OCI-LY1 (cell line): ENCODE data around the gene GLI3.

Experiments used
- EZH2 ChIP-seq: fragments of 200-600 bp; sonication (generic), shearing (Covaris generic); IDR thresholded peaks from 2 replicates; pipeline ENCODE4 v1.8.0; 2017; ENCODE audit warnings: borderline replicate concordance, mixed run types, mild to moderate bottlenecking, antibody characterized with exemption, low read length, moderate library complexity, mixed read lengths
- TF ChIP-seq, protein P1 (sequence below): fragments of 200-600 bp; sonication (generic), shearing (Covaris generic); IDR thresholded peaks from 2 replicates; pipeline ENCODE4 v1.5.1; 2017; ENCODE audit warnings: mild to moderate bottlenecking, antibody characterized with exemption, low read length, moderate library complexity, mixed read lengths

DNA sequence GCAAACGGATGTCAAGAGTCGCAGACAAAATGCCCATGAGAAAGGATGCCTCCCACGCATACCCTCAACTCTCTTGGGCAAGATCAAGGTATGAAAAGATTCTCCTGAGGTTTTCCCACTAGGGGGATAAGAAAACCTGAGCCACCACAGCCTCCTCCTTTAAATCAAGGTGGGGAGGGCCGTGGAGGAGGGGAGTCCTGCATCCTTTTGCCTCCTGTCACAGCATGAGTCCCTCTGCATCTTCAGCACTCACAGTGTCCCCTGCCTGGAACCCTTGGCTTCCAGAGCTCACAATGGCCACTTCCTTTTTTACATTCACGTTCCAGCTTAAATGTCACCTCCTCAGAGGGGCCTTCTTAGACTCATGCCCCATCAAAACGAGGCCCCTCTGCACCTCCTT, 207.6 kb downstream of the GLI3 start:
- TF ChIP-seq, protein P1, sequence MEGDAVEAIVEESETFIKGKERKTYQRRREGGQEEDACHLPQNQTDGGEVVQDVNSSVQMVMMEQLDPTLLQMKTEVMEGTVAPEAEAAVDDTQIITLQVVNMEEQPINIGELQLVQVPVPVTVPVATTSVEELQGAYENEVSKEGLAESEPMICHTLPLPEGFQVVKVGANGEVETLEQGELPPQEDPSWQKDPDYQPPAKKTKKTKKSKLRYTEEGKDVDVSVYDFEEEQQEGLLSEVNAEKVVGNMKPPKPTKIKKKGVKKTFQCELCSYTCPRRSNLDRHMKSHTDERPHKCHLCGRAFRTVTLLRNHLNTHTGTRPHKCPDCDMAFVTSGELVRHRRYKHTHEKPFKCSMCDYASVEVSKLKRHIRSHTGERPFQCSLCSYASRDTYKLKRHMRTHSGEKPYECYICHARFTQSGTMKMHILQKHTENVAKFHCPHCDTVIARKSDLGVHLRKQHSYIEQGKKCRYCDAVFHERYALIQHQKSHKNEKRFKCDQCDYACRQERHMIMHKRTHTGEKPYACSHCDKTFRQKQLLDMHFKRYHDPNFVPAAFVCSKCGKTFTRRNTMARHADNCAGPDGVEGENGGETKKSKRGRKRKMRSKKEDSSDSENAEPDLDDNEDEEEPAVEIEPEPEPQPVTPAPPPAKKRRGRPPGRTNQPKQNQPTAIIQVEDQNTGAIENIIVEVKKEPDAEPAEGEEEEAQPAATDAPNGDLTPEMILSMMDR, result no peak
- TF ChIP-seq EZH2, result no peak
